Natural killer cell (primary cell): ENCODE measurements around the gene MED13L. TPM values are rescaled to one million over a fixed set of nuclear protein-coding genes. Genes with fewer than 3 reads are reported as not detected.

Experiments used
- ATAC-seq, 3 donors: fragments of 150-1000 bp in 2 of 3; fragments of 200-7000 bp in 1 of 3; cut with Tn5 transposase; 1 replicate in 1 of 3; 2 replicates in 2 of 3; pipeline ENCODE4 v1.10.0; 2021; ENCODE audit warnings: mild to moderate bottlenecking in 2 of 3, moderate library complexity in 2 of 3
- DNase-seq, 2 donors: peaks; one replicate each; pipeline versions ENCODE4 v3.0.0 to v3.0.0-alpha.2; 2013 to 2021; ENCODE audit warnings: mixed read lengths in 1 of 2
- H3K27ac ChIP-seq: one replicate; pipeline ENCODE4 v1.5.1; 2013; ENCODE audit warnings: mild to moderate bottlenecking, low read length
- H3K27me3 ChIP-seq: one replicate; pipeline ENCODE4 v1.6.1; 2013; ENCODE audit warnings: low read length; ENCODE audit not compliant: control insufficient read depth, insufficient read depth
- H3K36me3 ChIP-seq: one replicate; pipeline ENCODE4 v1.6.1; 2013; ENCODE audit warnings: low read length; ENCODE audit not compliant: control insufficient read depth, insufficient read depth
- H3K4me1 ChIP-seq: one replicate; pipeline ENCODE4 v1.6.1; 2013; ENCODE audit warnings: low read length; ENCODE audit not compliant: control insufficient read depth, insufficient read depth
- H3K4me3 ChIP-seq: one replicate; pipeline ENCODE4 v1.5.1; 2013; ENCODE audit warnings: low read length
- H3K9me3 ChIP-seq: one replicate; pipeline ENCODE4 v1.6.1; 2013; ENCODE audit warnings: low read length; ENCODE audit not compliant: control insufficient read depth, insufficient read depth
- H3K27ac Mint-ChIP-seq, 2 donors: one replicate each; pipeline ENCODE4 v1.8.0; 2022; ENCODE audit warnings: mild to moderate bottlenecking in 2 of 2, mixed read lengths in 2 of 2, moderate library complexity in 1 of 2
- H3K27me3 Mint-ChIP-seq, 2 donors: one replicate each; pipeline ENCODE4 v1.8.0; 2022; ENCODE audit warnings: low read depth in 2 of 2, mixed read lengths in 2 of 2
- H3K36me3 Mint-ChIP-seq: one replicate; pipeline ENCODE4 v1.8.0; 2022; ENCODE audit warnings: mixed read lengths
- H3K4me1 Mint-ChIP-seq, 2 donors: one replicate each; pipeline ENCODE4 v1.8.0; 2022; ENCODE audit warnings: mixed read lengths in 2 of 2
- H3K4me3 Mint-ChIP-seq: one replicate; pipeline ENCODE4 v1.8.0; 2022; ENCODE audit warnings: mild to moderate bottlenecking, moderate library complexity, mixed read lengths
- H3K9me3 Mint-ChIP-seq, 2 donors: one replicate each; pipeline ENCODE4 v1.8.0; 2022; ENCODE audit warnings: mixed read lengths in 2 of 2
- WGBS: methylation state at CpG from one replicate; pipeline ENCODE4 v1.1.7; 2013; ENCODE audit warnings: missing lambda C conversion rate; ENCODE audit not compliant: insufficient coverage; 5-methylcytosine and 5-hydroxymethylcytosine counted together
- intact Hi-C: fragments of 100-400 bp; cut with micrococcal nuclease; formaldehyde crosslinking; loops from one replicate; pipeline ENCODE4 v1.14.2; 2022
- total RNA-seq, 4 donors: library from RNA; stranded (reverse); fragments of 120-200 nt in 1 of 4; gene quantifications; one replicate each; pipeline versions ENCODE4 v1.2.3 to v1.2.4, GENCODE V29; 2013 to 2022
- TF ChIP-seq, protein P1 (sequence below): fragments of 200-600 bp; IDR thresholded peaks from one replicate; pipeline ENCODE4 v1.8.0; 2022; ENCODE audit warnings: antibody characterized with exemption

The MED13L gene
- total RNA-seq, 3 donors from 2014 or later (not counting 1 experiment from before 2014, with no cell fraction given) = 237 to 316 (median 240) TPM

DNA sequence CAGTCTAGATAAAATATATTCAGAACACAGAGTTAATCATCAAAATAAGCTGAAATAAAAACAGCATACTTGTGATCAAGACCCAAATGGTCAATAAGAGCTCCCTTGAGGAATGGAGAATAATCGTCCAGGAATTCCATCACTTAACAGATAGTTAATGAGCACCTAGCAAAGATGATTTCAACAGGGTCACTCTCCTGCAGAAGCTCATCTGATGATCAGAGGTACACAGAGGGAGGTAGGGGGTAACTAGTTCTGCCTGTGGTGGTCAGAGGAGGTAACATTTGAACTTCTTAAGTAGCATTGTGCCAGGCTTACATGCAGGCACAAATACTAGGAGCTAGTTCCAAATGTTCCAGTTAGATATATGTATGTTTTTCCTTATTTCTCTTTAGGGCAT lies 9.5 kb downstream of the MED13L start:
- Histone ChIP-seq H3K36me3 (no peaks in the 10 kb centered on the region), H3K27me3 (no peaks in the 10 kb centered on the region), H3K27ac (no peak overlapping the region), H3K9me3 (no peaks in the 10 kb centered on the region), H3K4me1 (peaks cover 10% of the 10 kb centered on the region), H3K4me3 (no peak overlapping the region)
- 83% methylated on average over 1 of the region's 1 CpG for WGBS
- TF ChIP-seq, protein P1, sequence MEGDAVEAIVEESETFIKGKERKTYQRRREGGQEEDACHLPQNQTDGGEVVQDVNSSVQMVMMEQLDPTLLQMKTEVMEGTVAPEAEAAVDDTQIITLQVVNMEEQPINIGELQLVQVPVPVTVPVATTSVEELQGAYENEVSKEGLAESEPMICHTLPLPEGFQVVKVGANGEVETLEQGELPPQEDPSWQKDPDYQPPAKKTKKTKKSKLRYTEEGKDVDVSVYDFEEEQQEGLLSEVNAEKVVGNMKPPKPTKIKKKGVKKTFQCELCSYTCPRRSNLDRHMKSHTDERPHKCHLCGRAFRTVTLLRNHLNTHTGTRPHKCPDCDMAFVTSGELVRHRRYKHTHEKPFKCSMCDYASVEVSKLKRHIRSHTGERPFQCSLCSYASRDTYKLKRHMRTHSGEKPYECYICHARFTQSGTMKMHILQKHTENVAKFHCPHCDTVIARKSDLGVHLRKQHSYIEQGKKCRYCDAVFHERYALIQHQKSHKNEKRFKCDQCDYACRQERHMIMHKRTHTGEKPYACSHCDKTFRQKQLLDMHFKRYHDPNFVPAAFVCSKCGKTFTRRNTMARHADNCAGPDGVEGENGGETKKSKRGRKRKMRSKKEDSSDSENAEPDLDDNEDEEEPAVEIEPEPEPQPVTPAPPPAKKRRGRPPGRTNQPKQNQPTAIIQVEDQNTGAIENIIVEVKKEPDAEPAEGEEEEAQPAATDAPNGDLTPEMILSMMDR = no peak
- Mint-ChIP-seq H3K36me3 (no peaks in the 10 kb centered on the region), H3K9me3 (no peaks in the 10 kb centered on the region), H3K4me3 (no peak overlapping the region), H3K4me1 (peaks cover 18 to 20% of the 10 kb centered on the region in 2 donors), H3K27ac (no peak overlapping the region), H3K27me3 (no peaks in the 10 kb centered on the region)
- no peak for ATAC-seq
- intact Hi-C loops = no loop called here
- DNase-seq = no peak

- DNase-seq = no peak
- ATAC-seq = no peak
- Histone ChIP-seq H3K27me3 (no peaks in the 10 kb centered on the region), H3K27ac (no peak overlapping the region), H3K4me1 (peaks cover 7% of the 10 kb centered on the region), H3K9me3 (no peaks in the 10 kb centered on the region), H3K36me3 (no peaks in the 10 kb centered on the region), H3K4me3 (no peak overlapping the region)
- intact Hi-C loops = no loop called here
- Mint-ChIP-seq H3K27ac (no peak overlapping the region), H3K27me3 (no peaks in the 10 kb centered on the region), H3K4me3 (no peak overlapping the region), H3K36me3 (no peaks in the 10 kb centered on the region), H3K9me3 (no peaks in the 10 kb centered on the region), H3K4me1 (peaks cover 22 to 24% of the 10 kb centered on the region in 2 donors)
- TF ChIP-seq, protein P1 = no peak
- 60% methylated on average over 6 of the region's 6 CpGs for WGBS
These were observed 10.7 kb downstream of the MED13L start for GRCh38 chr12:116266631-116267349.

DNA sequence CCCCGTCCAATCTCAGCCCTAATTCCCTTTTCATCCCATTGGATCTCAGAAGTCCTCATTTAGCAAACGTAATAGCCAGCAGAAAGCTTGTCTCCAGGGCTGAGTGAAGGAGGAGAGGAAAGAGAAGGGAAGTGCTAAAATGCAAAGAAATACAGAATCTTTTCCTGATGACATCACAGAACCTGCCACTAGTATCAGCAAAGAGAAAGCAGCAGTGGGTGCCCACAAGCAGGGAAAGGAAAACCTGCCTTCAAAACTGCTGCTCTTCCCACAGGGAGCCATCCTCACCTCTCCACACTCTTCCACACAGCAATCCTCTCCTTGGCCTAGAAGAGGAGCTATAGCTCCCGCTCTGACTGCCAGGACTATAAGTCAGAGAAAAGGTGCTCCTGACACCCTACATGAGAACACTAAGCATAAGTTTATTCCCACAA lies 11.3 kb downstream of the MED13L start:
- Histone ChIP-seq H3K4me1 (peaks cover 9% of the 10 kb centered on the region), H3K27me3 (no peaks in the 10 kb centered on the region), H3K27ac (no peak overlapping the region), H3K36me3 (no peaks in the 10 kb centered on the region), H3K9me3 (no peaks in the 10 kb centered on the region), H3K4me3 (no peak overlapping the region)
- H3K9me3 Mint-ChIP-seq = no peaks in the 10 kb centered on the region
- no peak overlapping the region for H3K4me3 Mint-ChIP-seq
- ATAC-seq (no peak), DNase-seq (no peak)
- no peak overlapping the region for H3K27ac Mint-ChIP-seq
- H3K4me1 Mint-ChIP-seq = peaks cover 28 to 30% of the 10 kb centered on the region in 2 donors
- intact Hi-C loops = no loop called here
- 100% methylated on average over 1 of the region's 3 CpGs for WGBS
- H3K36me3 Mint-ChIP-seq = no peaks in the 10 kb centered on the region
- TF ChIP-seq, protein P1 = no peak
- H3K27me3 Mint-ChIP-seq = no peaks in the 10 kb centered on the region
